Fibroblast of skin of left biceps (primary cell): ENCODE measurements around the gene ZSCAN10.
"Not testable (repeated sequence)": the region's sequence is repeated elsewhere in the genome, so short reads cannot be mapped to it uniquely, and the experiment has no call there.

Source experiments
- DNase-seq, 2 experiments: peaks; one replicate each; pipeline ENCODE4 v3.0.0-alpha.2; 2013; ENCODE audit warnings: low read depth in 2 of 2

ZSCAN10 gene

DNA sequence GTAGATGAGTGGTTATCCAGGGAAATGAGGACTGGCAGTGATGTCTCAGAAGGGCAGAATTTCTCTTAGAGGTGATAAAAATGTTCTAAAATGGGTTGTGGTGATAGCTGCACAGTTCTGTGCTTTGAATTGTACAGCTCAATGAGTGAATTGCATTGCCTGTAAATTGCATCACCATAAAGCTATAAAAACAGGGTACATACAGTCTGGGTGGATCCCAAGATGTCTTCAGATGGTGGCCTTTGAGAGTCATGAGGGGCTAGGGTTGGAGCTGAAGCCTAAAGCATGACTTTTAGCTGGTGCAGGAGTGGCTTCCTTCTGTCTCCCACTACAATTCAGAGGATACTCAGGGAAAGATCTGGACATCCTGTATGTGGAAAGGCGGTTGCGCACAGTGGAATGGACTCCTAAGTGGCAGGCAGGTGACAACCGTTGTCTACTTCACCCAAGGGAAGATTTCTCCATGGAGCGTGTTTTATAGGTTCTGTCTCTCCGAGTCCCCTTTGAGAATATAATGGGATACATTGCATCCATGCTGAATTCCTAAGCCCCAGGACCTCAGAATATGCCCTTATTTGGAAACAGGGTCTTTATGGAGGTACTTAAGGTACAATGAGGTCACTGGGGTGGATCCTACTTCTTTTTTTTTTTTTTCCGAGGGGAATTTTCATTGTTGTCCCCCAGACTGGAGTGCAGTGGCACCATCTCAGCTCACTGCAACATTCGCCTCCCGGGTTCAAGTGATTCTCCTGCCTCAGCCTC, 35.3 kb downstream of the ZSCAN10 start:
- DNase-seq, result no peak

DNA sequence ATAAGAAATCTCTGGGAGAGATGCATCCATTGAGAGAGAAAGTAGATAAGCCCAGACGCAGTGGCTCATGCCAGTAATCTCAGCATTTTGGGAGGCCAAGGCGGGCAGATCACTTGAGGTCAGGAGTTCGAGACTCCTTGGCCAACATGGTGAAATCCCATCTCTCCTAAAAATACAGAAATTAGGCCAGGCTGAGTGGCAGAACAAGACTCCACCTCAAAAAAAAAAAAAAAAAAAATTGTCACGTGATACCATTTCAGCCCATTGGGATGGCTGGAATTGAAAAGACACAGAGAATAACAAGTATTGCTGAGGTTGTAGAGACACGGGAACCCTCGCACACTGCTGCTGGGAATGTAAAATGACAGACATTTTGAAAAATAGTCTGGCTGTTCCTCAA, 36.5 kb downstream of the ZSCAN10 start:
- DNase-seq, result no peak

DNA sequence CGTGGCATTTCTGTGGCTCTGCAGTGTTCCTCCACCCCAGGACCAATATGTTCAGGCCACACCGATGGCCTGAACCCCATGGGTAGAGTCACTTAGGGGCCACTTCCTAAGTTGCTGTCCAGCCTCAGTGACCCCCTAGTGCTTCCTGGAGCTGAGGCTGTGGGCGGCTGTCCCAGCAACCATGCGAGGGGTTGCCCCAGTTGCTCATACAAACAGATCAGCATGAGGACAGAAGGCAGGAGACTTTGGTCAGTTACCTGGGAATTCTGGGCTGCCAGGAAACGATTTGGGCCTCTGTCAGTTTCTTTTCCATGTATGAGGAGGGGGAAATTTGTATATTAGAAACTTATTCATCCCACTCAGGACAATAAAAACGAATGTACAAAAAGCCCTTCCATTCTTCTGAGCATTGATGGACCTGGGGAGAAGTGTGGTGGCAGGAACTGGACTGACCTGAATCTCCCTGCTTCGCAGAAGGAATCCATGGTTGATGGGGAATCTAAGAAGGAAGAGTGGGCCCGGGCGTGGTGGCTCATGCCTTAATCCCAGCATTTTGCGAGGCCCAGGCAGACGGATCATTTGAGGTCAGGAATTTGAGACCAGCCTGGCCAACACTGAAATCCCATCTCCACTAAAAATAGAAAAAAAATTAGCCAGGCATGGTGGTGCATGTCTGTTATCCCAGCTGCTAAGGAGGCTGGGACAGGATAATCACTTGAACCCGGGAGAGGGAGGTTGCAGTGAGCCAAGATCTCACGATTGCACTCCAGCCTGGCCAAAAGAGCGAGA, 38.6 kb downstream of the ZSCAN10 start:
- no peak for DNase-seq

DNA sequence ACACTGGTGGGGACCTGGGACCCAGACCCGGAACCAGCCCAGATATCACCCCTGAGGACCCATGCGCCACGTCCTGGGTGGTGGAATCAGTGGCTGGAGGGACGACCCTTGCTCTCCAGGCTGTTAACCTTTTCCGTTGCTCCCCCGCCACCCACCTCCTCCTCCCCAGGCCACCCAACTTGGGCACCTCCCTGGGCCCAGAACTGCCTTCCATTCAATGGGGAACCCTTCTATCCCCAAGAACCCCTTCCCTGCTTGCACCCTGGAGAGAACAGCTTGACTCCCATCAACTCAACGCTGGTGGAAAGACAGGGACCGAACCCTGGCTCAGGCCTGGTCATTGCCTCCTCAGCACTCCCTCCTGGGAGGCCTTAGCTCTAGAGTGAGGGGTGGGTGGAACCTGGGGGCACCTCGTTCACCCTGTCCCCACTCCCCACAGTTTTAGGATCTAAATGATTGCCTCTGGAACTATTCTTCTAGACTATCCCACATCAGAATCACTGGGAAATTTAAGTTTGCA, 39.3 kb downstream of the ZSCAN10 start:
- no peak for DNase-seq

DNA sequence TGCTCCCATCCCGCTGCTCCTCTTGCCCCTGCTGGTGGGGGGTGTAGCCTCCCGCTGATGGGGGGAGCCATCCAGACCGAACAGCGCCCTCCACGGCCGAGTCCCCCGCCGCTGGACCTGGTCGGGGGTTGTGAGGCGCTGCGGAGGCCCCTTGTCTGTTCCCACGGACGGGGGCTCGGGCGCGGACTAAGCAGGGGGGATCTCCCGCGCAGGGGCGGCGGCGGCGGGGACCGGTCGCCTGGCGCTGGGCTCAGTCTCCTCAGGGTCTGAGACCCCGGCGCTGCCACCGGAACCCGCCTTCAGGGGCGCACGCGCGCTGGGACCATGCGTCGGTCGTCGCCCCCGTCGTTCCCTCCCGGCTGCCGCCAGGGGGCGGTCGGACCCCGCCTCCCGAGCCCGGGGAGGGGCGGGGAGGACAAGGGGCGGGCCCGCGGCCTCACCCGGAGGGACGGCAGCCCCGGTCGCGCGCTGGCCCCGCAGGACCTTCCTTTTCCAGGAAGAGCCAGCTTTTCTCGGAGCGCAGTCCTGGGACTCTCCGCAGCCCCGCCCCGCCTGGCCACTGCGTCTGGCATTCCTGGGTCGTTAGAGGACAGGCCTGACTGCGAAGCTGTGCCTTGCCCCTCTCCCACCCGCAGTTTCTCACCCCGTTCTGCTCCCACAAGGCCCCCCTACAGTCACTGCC, 39.9 kb downstream of the ZSCAN10 start:
- DNase-seq, result peak; percentile 43 to 53

DNA sequence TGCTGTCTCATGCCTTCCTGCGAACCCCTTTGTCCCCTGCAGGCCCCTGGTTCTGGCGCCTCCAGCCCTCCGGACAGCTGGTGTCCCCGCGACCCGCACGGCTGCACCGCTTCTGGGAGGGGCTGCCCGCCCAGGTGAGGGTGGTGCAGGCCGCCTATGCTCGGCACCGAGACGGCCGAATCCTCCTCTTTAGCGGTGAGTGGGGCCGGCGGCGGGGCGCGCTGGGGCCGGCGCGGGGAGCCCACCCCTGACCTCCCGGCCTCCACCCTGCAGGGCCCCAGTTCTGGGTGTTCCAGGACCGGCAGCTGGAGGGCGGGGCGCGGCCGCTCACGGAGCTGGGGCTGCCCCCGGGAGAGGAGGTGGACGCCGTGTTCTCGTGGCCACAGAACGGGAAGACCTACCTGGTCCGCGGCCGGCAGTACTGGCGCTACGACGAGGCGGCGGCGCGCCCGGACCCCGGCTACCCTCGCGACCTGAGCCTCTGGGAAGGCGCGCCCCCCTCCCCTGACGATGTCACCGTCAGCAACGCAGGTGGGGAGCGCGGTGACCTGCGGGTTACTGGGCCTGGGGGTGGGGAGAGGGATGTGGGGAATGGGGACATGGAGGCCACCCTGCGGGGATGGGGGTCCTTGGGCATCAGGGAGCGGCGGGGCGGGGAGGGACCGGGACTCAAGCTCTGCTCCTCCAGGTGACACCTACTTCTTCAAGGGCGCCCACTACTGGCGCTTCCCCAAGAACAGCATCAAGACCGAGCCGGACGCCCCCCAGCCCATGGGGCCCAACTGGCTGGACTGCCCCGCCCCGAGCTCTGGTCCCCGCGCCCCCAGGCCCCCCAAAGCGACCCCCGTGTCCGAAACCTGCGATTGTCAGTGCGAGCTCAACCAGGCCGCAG, 40.7 kb downstream of the ZSCAN10 start:
- no peak for DNase-seq

DNA sequence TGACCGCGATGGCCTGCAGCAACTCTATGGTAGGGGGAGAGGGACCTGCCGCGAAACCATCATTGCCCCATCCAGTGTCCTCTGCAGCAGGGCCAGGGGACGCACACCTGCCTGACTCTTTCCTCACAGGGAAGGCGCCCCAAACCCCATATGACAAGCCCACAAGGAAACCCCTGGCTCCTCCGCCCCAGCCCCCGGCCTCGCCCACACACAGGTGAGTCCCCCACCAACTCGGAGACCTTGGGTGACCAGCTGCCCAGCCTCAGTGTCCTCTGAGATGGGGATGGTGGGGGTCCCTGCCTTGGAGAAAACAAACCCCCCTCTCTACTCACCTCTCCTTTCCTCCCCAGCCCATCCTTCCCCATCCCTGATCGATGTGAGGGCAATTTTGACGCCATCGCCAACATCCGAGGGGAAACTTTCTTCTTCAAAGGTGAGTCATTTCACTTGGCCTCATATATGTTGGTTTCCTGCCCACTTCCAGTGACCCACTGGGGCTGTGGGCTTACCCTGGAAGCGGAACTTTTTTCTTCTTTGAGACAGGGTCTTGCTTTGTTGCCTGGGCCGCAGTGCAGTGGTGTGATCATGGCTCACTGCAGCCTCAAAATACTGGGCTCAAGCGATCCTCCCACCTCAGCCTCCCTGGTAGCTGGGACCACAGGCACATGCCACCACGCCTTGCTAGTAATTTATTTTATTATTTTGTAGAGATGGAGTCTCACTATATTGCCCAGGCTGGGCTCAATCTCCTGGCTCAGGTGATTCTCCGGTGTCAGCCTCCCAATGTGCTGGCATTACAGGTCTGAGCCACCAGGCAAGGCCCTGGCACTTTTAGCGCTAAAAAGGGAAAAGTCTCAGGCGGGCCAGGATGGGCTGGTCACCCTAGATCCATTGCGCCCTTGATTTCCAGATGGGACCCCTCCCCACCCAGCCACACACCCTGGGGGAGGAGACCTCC, 41.6 kb downstream of the ZSCAN10 start:
- no peak for DNase-seq

DNA sequence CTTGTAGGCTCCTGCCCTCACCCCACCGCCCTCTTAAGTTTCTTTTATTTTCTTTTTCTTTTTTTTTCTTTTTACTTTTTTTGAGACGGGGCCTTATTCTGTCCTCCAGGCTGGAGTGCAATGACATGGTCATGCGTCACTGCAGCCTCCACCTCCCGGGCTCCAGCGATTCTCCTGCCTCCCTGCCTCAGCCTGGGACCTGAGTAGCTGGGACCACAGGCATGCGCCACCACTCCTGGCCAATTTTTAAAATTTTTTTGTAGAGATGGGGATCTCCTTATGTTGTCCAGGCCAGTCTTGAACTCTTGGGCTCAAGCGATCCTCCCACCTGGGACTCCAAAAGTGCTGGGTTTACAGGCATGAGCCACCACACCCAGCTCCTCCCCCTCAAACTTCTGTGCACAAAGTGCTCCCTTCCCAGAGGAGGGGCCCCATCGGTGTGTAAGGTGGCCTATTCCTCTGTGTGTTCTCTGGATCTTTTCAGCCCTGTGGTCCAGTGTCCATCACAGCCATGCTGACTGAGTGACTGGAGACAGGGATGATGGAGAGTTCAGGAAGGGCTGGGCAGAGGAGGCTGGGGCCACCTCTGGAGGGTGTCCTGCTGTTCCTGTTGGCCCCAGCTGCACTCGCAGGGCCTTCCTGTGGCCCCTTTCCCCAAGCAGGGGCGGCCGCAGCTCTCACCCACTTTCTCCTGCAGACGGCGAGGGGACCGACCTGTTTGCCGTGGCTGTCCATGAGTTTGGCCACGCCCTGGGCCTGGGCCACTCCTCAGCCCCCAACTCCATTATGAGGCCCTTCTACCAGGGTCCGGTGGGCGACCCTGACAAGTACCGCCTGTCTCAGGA, 42.5 kb downstream of the ZSCAN10 start:
- no peak for DNase-seq

DNA sequence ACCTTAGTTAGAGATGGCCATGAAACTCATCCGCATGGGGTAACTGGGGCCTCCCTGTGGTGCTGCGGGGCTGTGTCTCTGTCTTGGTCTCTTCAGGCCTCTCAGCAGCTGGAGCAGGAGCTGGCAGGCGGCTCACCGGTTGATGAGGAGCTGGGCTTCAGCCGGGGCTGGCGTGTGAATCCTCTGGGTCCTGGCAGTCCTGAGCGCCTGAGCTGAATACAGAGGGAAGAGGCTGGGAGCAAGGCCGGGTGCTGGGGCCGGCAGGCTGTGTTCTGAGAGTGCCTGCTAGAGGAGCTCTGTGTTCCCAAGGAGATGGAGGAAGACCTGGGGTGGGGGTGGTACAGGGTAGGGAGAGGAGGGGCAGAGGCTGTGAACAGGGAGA, 43.4 kb downstream of the ZSCAN10 start:
- DNase-seq, result not testable (repeated sequence)

DNA sequence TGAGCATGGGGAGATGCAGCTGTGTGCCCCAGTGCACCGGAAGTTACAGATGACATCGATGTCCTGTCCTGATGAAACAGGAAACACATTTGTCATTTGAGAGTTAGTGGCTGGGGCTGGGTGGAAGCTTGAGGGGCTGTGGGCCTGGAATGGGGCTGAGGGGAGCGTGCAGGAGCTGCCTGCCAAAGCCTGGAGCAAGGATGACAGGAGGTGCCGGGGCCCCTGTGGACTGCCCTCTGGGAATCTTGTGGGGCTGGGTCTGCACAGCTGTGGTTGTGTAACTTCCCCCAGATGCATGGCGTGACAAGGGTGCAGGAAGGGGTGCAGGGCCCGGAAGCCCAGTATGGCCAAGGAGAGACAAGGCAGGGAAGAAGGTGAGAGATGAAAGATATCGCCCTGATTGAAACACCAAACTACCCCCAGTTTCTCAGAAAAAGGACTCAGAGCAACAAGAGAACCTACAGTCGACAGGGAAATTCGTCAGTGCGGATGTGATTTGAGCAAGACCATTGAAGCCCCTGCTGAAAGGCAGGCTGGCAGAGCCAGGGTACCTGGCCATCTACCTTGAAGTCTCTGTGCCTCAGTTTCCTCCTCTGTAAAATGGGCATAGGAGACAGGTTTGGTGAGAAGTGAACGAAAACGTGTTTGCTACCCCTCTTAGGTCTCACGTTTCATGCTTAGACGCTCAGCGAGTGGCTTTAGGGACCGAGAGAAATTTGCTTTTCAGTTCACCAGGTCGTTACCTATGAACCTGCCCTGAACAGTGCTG, 43.9 kb downstream of the ZSCAN10 start:
- DNase-seq, result no peak

DNA sequence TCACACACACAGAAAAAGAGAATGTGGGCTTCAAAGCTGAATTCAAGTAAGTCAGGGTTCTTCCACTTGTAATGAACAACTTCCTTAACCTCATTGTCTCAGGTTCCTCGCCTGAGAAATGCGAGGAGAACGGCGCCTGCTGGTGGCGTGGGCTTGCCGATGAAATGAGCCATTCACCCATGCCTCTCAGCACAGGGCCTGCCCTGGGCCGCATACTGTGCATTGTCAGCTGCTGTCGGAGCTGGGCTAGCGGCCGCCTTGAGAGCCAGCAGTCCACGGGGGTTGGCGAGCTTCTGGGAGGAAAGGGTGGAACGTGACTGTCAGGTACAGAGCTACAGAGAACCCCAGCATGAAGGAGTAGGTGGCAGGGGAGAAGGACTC, 45.8 kb downstream of the ZSCAN10 start:
- DNase-seq, result not testable (repeated sequence)

DNA sequence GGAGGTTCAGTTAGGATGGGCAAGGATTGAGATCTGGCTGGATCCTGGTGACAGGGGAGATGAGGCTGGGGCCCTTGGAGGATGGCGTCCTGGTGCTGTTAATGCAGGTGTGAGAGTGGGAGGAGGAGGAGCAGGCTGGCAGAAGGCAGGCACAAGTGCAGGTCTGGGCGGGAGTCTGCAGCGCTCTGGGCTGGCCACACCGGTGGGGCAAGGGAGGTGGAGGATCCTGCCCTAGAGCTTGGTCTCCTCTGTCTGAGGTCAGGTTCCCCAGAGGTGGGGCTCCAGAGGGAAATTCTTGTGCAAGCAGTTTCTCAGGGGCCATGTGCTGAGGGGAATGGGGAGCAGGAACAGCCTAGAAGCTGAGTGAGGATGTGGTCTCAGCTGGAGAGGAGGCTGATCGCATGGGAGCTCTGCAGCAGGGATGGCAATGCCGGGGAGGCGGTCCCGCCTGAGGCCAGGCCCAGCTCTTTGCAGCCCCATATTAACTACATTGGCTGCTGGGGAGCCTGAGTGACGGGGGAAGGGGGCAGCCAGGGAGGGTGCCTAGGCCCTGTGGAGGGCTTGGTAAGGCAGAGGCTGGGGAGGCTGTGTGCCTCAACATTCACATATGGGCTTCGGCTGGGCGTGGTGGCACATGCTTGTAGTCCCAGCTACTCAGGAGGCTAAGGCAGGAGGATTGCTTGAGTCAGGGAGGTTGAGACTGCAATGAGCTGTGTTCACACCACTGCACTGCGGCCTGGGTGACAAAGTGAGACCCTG, 46.3 kb downstream of the ZSCAN10 start:
- not testable (repeated sequence) for DNase-seq

DNA sequence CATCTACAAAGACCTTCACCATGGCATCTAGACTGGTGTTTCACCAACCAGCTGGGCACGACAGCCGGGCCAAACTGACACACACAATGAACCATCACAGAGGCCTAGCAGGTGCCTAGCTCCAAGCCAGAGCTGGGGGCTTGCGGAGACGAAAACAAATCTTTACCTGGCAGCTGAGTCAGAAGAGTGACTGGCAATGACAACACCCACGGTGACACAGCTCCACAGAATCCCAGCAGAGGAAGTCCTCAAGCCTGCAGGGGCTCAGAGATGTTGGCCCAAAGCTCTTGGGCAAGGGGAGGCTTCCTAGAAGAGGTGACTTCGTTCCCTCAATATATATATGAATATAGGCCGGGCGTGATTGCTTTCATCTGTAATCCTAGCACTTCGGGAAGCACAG, 47.6 kb downstream of the ZSCAN10 start:
- DNase-seq, result no peak

DNA sequence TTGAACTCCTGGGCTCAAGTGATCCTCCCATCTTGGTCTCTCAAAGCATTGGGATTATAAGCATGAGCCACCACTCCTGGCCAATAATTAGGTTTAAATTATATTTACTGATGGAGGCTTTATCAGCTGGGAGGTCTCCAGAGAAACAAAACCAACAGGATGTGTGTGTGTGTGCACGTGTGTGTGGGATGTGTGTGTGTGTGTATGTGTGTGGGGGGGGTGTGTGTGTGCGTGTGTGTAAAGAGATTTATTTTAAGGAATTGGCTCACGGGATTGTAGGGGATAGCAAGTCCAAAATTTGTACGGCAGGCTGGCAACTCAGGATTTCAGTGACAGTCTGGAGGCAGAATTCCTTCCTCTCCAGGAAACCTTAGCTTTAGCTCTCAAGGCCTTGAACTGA, 48.1 kb downstream of the ZSCAN10 start:
- DNase-seq, result no peak

DNA sequence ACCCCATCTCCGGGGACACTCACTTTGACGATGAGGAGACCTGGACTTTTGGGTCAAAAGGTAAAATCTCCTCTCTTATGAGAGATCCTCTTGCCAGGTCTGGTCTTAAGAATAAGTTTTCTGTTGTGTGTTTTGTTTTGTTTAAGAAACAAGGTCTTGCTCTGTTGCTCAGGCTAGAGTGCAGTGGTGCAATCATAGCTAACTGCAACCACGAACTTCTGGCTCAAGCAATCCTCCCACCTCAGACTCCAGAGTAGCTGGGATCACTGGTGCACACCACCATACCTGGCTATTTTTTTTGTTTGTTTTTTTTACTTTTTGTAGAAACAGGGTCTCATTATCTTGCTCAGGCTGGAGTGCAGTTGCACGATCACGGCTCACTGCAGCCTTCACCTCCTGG, 48.6 kb downstream of the ZSCAN10 start:
- no peak for DNase-seq

DNA sequence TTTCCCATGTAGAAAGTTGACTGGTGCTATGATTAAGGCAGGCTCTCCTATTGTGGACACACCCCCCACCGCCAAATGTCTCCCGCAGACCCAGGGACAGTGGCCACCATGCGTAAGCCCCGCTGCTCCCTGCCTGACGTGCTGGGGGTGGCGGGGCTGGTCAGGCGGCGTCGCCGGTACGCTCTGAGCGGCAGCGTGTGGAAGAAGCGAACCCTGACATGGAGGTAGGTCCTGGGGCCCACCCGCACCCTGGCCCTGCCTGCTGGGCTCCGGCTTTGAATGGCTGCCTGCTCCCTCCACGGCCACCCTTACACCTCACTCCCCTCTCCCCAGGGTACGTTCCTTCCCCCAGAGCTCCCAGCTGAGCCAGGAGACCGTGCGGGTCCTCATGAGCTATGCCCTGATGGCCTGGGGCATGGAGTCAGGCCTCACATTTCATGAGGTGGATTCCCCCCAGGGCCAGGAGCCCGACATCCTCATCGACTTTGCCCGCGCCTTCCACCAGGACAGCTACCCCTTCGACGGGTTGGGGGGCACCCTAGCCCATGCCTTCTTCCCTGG, 49.1 kb downstream of the ZSCAN10 start:
- no peak for DNase-seq

DNA sequence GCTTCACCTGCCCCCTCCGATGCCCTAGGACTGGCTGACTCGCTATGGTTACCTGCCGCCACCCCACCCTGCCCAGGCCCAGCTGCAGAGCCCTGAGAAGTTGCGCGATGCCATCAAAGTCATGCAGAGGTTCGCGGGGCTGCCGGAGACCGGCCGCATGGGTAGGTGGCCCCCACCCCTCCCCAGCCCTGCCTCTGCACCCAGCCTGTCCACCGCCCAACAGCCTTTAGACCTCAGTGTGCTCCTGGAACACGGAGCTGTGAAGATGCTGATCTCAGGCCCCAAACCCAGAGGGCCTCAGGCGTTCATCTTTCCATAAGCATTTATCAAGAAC, 51.7 kb downstream of the ZSCAN10 start:
- DNase-seq, result no peak
